ENCODE data around the gene PLEKHG1.

Gene PLEKHG1

GRCh38 chr6:150640556-150641209, 41.0 kb downstream of the PLEKHG1 start:
- DNase-seq (ENCODE audit: low read depth) = no peak

GRCh38 chr6:150641398-150642139, 41.9 kb downstream of the PLEKHG1 start:
- no peak for DNase-seq (ENCODE audit: low read depth)

DNA sequence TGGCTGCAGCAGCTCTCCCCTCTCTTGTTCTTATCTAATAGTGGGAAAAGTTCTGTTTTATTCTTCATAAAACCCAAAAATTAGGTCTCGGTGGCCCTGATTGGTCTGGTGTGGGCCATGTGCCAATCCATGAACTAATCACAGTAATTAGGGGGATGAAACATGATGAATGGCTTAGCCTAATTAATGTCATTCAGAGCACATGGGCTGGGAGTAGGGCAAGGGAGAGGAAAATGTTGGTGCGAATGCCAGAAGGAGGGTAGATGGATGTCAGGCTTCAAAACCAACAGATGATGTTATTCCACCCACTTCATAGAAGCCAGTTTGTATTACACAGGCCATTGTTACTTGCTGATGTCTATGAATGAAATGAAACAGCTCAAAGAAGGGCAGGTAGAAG, 46.5 kb downstream of the PLEKHG1 start:
- no peak for DNase-seq (ENCODE audit: low read depth)

GRCh38 chr6:150647051-150647450, 47.4 kb downstream of the PLEKHG1 start:
- DNase-seq (ENCODE audit: low read depth) = no peak

Measured in GM04504 (cell line).